Activated naive CD8-positive, alpha-beta T cell treated with anti-CD3 and anti-CD28 coated beads, Interleukin-2, amount 10 ng/mL, durations not matched to agents 7 days and 5 days (primary cell): ENCODE measurements around the gene MMRN2. TPM values are rescaled to one million over a fixed set of nuclear protein-coding genes. Genes with fewer than 3 reads are reported as not detected.
"Not testable (repeated sequence)": the region's sequence is repeated elsewhere in the genome, so short reads cannot be mapped to it uniquely, and the experiment has no call there.

Experiments
- ATAC-seq: fragments of 150-1000 bp; cut with Tn5 transposase; one replicate; pipeline ENCODE4 v1.10.0; 2021; ENCODE audit warnings: low read depth, moderate library complexity
- POLR2A ChIA-PET: fragments of 350-600 bp; sonication (Branson Sonifier 250); formaldehyde crosslinking; loops from one replicate; lab custom pipeline; 2021; ENCODE audit warnings: antibody characterized with exemption; lab: Charles Lee
- DNase-seq: peaks from one replicate; pipeline ENCODE4 v3.0.0; 2021
- H3K27ac Mint-ChIP-seq: one replicate; pipeline ENCODE4 v1.8.0; 2022; ENCODE audit warnings: mild to moderate bottlenecking, mixed read lengths
- H3K27me3 Mint-ChIP-seq: one replicate; pipeline ENCODE4 v1.8.0; 2022; ENCODE audit warnings: mild to moderate bottlenecking, moderate library complexity, mixed read lengths
- H3K36me3 Mint-ChIP-seq: one replicate; pipeline ENCODE4 v1.8.0; 2021; ENCODE audit warnings: mild to moderate bottlenecking, mixed read lengths
- H3K4me1 Mint-ChIP-seq: one replicate; pipeline ENCODE4 v1.8.0; 2021; ENCODE audit warnings: mixed read lengths
- H3K4me3 Mint-ChIP-seq: one replicate; pipeline ENCODE4 v1.8.0; 2022; ENCODE audit warnings: mild to moderate bottlenecking, moderate library complexity, mixed read lengths
- H3K9me3 Mint-ChIP-seq: one replicate; pipeline ENCODE4 v1.8.0; 2021; ENCODE audit warnings: mixed read lengths
- total RNA-seq, 2 experiments: library from RNA; stranded (reverse); gene quantifications; one replicate each; pipeline ENCODE4 v1.2.3, GENCODE V29; 2021

The MMRN2 gene
- total RNA-seq, 2 experiments from 2014 or later, result not detected

DNA sequence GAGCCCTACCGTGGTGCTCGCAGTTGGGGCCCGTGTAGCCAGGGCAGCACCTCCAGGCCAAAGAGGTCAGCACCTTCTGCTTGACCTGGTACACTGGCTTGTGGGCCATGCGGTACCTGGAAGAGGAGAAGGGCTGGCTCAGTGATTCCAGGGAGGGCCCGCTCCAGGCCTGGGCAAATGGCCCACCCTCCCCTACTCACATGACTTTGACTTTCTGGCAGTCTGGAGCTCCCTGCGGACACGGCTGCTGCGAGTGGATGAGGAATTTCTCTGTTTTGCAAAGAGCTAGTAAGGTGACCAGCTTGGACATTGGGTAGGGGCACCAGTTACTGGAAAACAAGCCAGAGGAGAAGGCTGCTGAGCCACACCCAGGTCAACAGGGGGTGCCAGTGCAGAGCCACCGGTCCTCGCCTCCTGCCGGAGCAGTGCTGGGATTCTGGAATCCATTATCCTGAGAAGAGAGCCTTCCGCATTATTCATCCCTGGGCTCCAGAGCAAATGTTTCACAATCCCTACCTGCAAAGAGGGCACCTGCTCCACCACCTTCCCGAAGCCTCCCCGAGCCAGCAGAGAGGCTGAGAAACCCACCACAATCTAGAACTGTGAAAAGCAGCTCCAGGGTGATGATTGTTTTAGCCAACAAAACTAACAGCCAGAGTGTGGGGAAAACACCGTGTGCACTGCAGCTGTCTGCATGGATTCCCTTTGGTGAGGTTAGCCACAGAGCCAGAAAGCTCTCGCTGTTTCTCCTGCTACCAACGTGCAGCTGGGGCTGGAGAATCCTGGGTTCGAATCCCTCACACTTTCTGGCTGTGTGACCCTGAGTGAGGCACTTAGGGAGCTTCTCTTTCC lies 11.8 kb downstream of the MMRN2 start:
- Mint-ChIP-seq H3K4me1 (peaks cover 13% of the 10 kb centered on the region), H3K36me3 (peaks cover 3% of the 10 kb centered on the region), H3K4me3 (no peak overlapping the region), H3K27ac (no peak overlapping the region), H3K9me3 (no peaks in the 10 kb centered on the region), H3K27me3 (peaks cover 5% of the 10 kb centered on the region)
- ATAC-seq (no peak), DNase-seq (no peak)
- POLR2A ChIA-PET, result no interaction called here

GRCh38 chr10:86944907-86945306 lies 12.5 kb downstream of the MMRN2 start:
- ATAC-seq (no peak), DNase-seq (no peak)
- POLR2A ChIA-PET, result no interaction called here
- Mint-ChIP-seq H3K4me1 (peaks cover 9% of the 10 kb centered on the region), H3K27me3 (peaks cover 5% of the 10 kb centered on the region), H3K36me3 (no peaks in the 10 kb centered on the region), H3K4me3 (no peak overlapping the region), H3K27ac (peak overlapping the region; percentile 30), H3K9me3 (no peaks in the 10 kb centered on the region)

DNA sequence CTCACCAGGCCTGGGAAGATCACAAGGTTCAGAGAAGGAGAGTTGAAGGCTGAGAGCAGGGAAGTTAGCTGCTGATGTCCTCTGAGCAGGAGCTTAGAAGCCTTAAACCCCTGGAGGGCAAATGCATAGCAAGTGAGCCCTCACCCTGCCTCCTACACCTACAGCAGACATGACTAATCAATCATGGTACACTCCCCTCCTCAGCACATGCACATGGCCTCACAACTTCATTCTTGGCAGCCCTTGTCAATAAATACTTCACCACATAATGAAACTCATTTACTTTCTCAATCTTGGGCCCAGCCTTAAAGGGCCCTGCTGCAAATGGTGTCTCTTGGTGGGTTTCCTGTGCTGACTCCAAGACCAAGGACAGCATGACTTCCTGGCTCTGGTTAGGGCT lies 12.9 kb downstream of the MMRN2 start:
- no peaks in the 10 kb centered on the region for H3K36me3 Mint-ChIP-seq
- H3K27me3 Mint-ChIP-seq, result peaks cover 5% of the 10 kb centered on the region
- peaks cover 9% of the 10 kb centered on the region for H3K4me1 Mint-ChIP-seq
- POLR2A ChIA-PET, result no interaction called here
- no peak overlapping the region for H3K4me3 Mint-ChIP-seq
- DNase-seq (no peak), ATAC-seq (peak; percentile 44)
- H3K9me3 Mint-ChIP-seq, result no peaks in the 10 kb centered on the region
- peak overlapping the region; percentile 30 for H3K27ac Mint-ChIP-seq

- DNase-seq (no peak), ATAC-seq (no peak)
- POLR2A ChIA-PET, result no interaction called here
- no peak overlapping the region for H3K27ac Mint-ChIP-seq
- no peaks in the 10 kb centered on the region for H3K9me3 Mint-ChIP-seq
- H3K36me3 Mint-ChIP-seq, result no peaks in the 10 kb centered on the region
- no peak overlapping the region for H3K4me3 Mint-ChIP-seq
- peaks cover 5% of the 10 kb centered on the region for H3K27me3 Mint-ChIP-seq
- H3K4me1 Mint-ChIP-seq, result peaks cover 9% of the 10 kb centered on the region
These were observed 13.4 kb downstream of the MMRN2 start for GRCh38 chr10:86944031-86944419.

GRCh38 chr10:86943316-86944030 lies 13.9 kb downstream of the MMRN2 start:
- Mint-ChIP-seq H3K36me3 (no peaks in the 10 kb centered on the region), H3K4me3 (no peak overlapping the region), H3K27ac (no peak overlapping the region), H3K4me1 (peaks cover 9% of the 10 kb centered on the region), H3K9me3 (no peaks in the 10 kb centered on the region), H3K27me3 (peaks cover 5% of the 10 kb centered on the region)
- no peak for ATAC-seq
- POLR2A ChIA-PET, result no interaction called here
- no peak for DNase-seq

- DNase-seq, result no peak
- no peaks in the 10 kb centered on the region for H3K36me3 Mint-ChIP-seq
- H3K4me3 Mint-ChIP-seq, result no peak overlapping the region
- peaks cover 9% of the 10 kb centered on the region for H3K4me1 Mint-ChIP-seq
- POLR2A ChIA-PET, result no interaction called here
- peaks cover 5% of the 10 kb centered on the region for H3K27me3 Mint-ChIP-seq
- H3K27ac Mint-ChIP-seq, result no peak overlapping the region
- ATAC-seq, result no peak
- H3K9me3 Mint-ChIP-seq, result no peaks in the 10 kb centered on the region
These were observed 14.7 kb downstream of the MMRN2 start for GRCh38 chr10:86942441-86943315.

DNA sequence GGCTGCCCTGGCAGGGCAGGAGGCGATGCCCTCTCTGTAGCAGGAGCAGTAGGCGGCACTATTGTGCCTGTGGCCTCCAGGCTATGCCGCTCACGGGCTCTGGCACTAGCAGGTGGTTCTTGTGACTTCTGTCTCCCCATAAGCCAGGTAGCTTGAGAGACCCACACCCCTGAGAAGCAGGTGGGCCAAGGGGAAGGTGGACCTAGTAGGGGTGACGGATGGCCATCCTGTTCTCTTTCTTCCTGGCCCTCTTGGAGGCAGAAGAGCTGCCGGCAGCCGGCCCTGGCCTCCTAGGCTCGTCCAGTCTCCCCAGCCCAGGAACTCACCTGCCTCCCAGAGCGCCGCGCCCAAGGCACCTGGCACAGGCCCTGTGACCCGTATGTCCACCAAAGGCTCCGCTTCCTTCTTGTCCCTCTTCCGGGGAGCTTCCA lies 15.4 kb downstream of the MMRN2 start:
- Mint-ChIP-seq H3K4me3 (no peak overlapping the region), H3K27me3 (peaks cover 7% of the 10 kb centered on the region), H3K4me1 (peaks cover 9% of the 10 kb centered on the region), H3K36me3 (no peaks in the 10 kb centered on the region), H3K9me3 (no peaks in the 10 kb centered on the region), H3K27ac (no peak overlapping the region)
- DNase-seq (no peak), ATAC-seq (no peak)
- POLR2A ChIA-PET, result no interaction called here

GRCh38 chr10:86941426-86941825 lies 16.0 kb downstream of the MMRN2 start:
- Mint-ChIP-seq H3K36me3 (no peaks in the 10 kb centered on the region), H3K4me3 (no peak overlapping the region), H3K4me1 (peaks cover 9% of the 10 kb centered on the region), H3K27me3 (peaks cover 3% of the 10 kb centered on the region), H3K27ac (no peak overlapping the region), H3K9me3 (no peaks in the 10 kb centered on the region)
- ATAC-seq (no peak), DNase-seq (no peak)
- POLR2A ChIA-PET, result interaction anchor here (1.0 kb wide), 1 partner anchor 25 kb away, joined by 4 read pairs; no protein-coding TSS in a partner anchor

DNA sequence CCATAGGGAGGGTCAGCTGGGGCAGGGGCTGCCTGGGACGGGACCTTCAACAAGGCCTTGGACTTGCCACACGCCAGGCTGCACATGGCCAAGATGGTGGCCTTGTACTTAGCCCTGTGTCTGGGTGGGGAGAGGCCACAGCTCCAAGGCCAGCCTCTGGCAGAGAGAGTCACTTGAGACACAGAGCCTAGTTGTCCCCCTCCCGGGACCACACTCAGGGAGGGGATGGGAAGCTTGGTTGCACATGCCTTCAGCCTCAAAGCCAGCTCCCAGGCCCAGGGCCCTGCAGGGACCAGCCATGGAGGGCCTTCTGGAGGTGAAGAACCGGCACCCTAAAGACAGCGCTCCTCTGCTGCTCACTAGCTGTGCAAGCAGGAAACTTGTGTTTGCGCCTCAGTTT lies 16.7 kb downstream of the MMRN2 start:
- POLR2A ChIA-PET, result interaction anchor here (1.0 kb wide), 1 partner anchor 26 kb away, joined by 4 read pairs; no protein-coding TSS in a partner anchor
- no peak for DNase-seq
- no peak overlapping the region for H3K4me3 Mint-ChIP-seq
- peaks cover 3% of the 10 kb centered on the region for H3K27me3 Mint-ChIP-seq
- no peaks in the 10 kb centered on the region for H3K36me3 Mint-ChIP-seq
- ATAC-seq, result no peak
- peaks cover 8% of the 10 kb centered on the region for H3K4me1 Mint-ChIP-seq
- no peak overlapping the region for H3K27ac Mint-ChIP-seq
- H3K9me3 Mint-ChIP-seq, result no peaks in the 10 kb centered on the region

GRCh38 chr10:86940076-86940475 lies 17.3 kb downstream of the MMRN2 start:
- peak overlapping the region; percentile 64 for H3K27ac Mint-ChIP-seq
- ATAC-seq, H3K9me3 Mint-ChIP-seq, H3K27me3 Mint-ChIP-seq, DNase-seq, H3K4me1 Mint-ChIP-seq, POLR2A ChIA-PET, H3K4me3 Mint-ChIP-seq, H3K36me3 Mint-ChIP-seq: not testable (repeated sequence)

GRCh38 chr10:86938260-86938659 lies 19.2 kb downstream of the MMRN2 start:
- Mint-ChIP-seq H3K36me3 (no peaks in the 10 kb centered on the region), H3K4me3 (no peak overlapping the region), H3K27ac (no peak overlapping the region), H3K27me3 (peaks cover 3% of the 10 kb centered on the region), H3K9me3 (no peaks in the 10 kb centered on the region), H3K4me1 (no peaks in the 10 kb centered on the region)
- POLR2A ChIA-PET, result no interaction called here
- DNase-seq (no peak), ATAC-seq (no peak)

DNA sequence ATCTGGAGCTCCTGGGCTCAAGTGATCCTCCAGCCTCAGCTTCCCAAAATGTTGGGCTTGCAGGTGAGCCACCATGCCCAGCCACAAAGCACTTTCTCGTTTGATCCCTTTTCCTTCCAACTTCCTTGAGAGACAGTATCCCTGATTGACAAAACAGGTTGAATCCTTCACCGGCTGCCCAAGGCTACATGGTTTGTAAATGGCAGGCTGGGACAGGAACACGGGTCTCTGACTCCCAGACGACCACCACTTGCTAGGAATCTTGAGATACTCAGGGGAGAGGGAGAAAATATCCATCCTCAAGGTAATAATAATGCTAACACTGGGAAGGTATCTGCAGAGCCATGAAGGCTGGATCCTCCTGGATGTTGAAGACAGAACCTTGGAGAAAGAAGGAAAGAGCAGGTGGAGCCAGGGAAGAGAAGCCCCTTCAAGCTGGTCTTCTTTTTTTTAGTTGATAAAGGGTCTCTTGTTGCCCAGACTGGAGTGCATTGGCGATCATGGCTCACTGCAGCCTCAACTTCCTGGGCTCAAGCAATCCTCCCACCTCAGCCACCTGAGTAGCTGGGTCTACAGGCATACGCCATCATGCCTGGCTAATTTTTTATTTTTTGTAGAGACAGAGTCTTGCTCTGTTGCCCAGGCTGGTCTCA lies 19.8 kb downstream of the MMRN2 start:
- DNase-seq, result no peak
- POLR2A ChIA-PET, result no interaction called here
- no peak overlapping the region for H3K27ac Mint-ChIP-seq

More for the DNA sequence above, 19.8 kb downstream of the MMRN2 start:
- Mint-ChIP-seq H3K4me1 (peaks cover 4% of the 10 kb centered on the region), H3K36me3 (no peaks in the 10 kb centered on the region), H3K4me3 (no peak overlapping the region), H3K27me3 (peaks cover 3% of the 10 kb centered on the region), H3K9me3 (no peaks in the 10 kb centered on the region)
- ATAC-seq, result no peak
